DMS153 (cell line): ENCODE measurements around the gene TUBAL3.

Experiments used
- DNase-seq: peaks from one replicate; lab custom pipeline; 2025; lab: John Stamatoyannopoulos, UW

Gene TUBAL3

DNA sequence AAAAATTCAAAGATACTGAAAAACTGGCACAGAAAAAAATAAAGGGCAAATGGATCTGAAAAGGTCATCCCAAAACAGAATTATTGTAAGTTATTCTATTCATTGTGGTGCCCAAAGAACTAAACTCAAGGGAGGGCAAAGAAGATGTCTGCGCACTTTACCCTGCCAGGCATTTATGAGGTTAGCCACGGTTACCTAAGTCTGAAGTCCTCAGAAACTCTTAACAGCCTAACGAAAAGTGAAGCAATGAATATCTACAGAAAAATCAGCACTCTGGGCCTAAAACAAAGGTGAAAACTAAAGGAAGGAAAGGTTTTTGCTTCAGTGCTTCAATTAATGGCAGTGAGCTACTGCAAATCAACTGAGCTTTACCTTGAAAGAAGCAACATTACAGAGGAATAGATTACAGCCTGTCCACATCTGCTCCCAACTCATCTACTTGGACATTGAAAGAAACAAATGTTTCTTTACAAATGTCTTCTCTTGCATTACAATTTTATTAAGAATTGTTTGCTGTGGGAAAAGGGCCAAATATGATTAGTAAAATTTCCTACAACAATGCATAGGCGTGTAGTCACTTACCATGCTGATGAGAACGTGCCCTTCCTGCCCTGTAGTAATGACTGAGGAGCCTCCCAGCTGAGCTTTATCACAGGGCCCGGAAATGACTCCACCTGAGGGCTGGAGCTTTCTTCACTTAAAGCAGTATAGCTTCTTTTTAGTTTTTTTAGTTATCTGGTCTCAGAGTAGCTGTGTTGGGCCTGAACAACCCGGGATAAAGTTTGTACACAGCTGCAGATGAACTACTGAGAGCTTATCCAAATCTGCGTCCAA lies at the start of gene TUBAL3:
TSS of gene TUBAL3 (minus strand) at position 621 of the 834 bp plus-strand sequence. CDS start at position 585, 36 bp downstream.
- DNase-seq, result no peak

DNA sequence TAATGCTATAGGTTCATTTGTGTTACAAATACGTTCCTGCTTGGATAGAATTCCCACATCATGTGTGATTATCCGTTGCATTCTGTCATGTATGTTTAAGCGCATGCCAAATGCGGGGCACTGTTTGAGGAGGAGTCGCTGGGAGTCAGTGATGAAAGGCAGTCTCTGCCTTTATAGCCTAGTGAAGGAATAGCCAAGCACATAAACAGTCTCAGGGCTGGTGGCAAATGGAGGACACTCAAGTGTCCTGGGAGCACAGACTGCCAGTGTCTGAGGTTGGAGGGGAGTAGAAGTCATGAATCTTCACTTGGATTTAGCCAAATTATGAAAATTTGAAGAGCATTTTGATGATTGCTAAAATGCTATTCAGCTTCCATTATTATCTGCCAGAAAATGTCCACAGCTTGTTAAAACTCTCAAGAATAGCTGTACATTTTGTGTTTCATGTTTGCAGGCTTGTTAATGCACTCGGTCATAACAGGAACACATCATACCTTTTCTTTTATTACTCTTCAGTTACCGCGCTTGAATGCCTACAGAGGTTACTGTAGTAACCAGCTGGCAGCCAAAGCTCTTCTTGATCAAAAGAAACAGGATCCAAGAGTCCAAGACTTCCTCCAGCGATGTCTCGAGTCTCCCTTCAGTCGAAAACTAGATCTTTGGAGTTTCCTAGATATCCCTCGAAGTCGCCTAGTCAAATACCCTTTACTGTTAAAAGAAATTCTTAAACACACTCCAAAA lies 49.3 kb upstream of the TUBAL3 start:
- no peak for DNase-seq

DNA sequence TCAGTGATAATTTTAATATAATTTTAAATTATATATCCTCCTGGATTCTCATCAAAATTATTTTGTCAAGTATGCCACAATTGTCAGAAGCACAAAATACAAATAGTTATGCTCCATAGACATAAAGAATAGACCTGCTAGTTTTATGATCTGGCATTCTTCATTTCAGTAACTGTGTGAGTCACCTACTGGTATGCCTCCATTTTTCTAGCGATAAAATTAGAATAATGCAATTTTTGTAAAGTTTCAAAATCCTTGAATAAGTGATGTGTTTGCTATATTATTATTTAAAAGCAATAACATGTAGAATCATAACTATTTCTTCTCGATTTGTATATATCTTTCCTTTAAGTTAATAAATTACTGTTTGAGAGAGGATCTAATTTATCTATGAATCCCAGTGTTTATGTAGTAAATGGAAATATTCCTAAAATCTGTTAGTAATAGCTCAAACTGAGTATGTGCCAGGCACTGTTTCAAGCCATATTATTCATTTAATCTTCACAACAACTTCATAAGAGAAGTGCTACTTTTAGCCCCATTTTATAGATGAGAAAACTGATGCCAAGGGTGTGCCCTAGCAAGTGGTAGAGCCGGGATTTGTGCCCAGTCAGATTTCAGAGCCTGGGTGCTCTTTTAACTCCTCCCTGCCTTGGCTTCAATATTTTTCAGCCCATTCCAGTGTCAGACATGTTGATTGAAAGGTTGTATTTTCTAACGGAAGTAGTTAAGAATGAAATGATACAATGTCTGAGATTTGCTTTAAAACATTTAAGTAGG lies 46.2 kb upstream of the TUBAL3 start:
- DNase-seq, result no peak

DNA sequence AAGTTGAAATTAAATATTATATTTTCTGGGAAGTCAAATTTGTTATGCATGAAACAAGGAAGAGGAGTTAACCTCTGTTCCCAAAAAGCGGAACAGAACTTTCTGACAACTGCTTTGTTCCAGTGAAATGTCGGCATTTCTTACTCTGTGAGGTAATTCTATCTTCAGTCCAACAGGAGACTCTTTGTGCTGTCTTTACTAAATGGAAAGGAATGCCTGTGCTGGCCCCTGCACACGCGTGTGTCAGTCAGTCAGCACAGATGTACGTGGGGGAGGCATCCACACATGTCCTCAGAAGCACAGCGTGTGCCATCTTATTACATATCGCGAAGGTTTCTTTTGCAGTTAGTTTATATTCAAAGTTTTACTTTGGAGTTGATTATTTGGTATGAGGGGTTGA lies 45.2 kb upstream of the TUBAL3 start:
- no peak for DNase-seq

DNA sequence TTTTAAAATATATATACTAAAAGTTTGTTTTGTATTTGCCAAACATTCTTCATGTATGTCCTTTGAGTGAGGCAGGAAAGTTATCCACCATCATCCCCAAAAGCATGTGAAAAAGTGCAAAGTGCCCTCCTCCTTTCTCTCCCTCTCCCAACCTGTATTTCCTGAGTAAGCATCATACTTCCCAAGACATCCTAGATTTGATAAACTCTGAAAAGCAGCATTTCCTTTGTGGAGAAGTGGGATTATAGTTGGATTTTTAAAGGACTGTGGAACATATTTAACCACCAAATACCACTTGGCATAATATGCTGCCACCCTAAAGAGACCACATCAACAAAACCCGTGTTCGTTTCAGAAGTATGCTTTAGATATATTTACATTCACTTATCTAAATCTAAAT lies 44.6 kb upstream of the TUBAL3 start:
- no peak for DNase-seq

DNA sequence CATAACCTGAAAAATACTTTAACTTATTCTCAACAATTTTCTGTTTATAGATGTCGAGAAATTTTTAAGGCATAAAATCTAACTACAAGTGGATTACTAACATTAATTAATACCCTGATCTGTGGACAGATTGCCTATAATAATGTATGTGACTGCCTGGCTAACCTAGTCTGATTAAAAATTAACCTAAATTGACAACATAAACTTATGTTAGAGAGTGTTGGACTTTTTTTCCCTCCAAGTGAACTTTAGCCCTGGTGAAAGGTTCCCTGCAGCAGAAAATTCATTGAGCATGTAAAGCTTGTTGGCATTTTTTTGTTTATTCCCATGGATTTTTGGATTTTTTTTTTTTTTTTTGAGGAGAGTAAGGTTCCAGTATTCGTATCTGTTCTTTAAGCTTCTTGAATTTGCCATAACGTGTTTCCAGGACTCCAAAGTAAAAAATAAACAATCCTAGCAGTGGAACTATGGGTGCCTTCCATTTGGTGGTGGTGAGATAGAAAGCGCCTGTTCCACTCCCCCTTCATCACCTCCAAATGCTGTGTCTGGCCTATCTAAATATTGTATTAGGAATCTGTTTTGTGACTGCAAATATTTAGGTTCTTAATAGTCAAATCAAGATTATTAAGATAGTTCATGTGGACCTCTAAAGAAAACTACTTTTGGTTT lies 43.8 kb upstream of the TUBAL3 start:
- no peak for DNase-seq

DNA sequence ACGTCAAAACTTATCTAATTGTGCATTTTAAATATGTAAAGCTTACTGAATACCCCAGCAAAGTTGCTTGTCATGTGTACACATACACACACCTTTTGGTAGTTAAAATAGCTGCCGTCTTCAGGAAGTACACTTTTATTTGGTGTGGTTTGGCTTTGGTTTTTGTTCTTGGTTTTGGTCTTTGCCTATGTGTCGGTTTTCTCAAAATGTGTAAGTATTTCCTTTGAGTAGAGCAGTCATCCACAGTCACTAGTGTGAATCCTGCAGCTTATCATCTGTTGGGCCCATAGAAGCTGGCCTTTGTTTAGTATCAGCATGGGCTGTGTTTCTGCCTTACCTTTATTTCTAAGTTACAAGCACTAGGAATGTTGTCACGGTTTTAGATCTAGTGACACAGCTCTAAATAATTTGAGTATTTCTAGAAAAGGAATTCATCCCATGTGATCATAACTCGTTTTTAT lies 43.0 kb upstream of the TUBAL3 start:
- no peak for DNase-seq

DNA sequence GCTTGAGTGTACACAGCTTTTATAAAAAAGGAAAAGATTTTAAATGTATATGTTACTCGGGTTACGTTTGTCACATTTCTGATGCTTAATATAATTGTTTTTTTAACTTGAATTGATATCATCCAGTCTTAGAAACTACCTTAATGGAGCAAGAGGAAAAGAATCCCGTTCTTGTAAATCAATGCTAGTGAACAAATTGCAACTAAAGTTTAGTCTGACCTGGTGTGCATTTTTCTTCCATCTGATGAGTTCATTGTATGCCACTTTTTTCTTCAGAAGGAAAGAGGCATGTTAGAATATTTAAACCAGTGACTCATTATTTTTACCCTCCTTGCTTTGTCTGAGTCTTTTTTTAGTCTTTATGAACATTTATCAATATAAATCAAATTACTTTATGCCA lies 42.4 kb upstream of the TUBAL3 start:
- DNase-seq, result no peak

DNA sequence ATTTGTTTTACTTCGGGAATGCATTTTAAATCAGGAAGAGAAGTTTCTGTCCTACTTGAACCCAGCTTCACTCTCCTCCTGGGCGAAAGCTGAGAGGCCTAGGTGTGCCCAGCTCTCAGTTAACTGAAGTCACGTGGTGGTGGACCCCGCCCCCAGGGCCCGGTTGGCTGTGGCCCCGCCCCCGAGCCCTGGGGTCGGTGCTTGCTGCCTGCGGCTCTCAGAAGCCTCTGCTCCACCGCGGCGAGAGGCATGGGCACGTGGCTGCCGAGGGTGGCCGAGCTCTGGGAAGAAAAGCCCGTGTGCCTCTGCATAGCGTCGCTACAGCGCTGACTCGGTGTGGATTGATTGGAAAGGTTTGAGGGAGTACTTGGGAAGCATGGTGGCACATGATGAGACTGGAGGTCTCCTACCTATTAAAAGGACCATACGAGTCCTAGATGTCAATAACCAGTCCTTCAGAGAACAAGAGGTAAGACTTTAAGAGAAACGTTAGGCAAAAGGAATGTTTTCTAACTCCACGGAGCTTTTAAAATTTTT lies 41.8 kb upstream of the TUBAL3 start:
- DNase-seq, result peak; percentile 74

DNA sequence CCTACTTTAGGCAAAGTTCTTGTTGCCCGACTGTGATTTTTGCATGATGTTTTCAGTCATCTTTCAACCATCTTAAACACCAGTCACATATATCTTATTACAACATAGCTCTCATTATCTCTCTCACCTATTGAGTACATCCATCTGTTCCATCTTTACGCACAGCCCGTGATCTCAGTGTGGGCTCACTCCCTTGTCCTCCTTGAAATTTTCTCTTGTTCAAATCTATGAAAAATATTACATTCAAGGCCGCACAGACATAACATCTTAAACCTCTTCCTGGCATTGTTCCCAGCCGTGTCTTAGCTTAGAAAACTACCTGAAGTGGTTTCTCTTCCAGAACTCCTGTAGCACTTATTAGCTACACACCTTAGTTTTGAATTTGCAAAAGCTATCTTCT lies 40.4 kb upstream of the TUBAL3 start:
- no peak for DNase-seq

DNA sequence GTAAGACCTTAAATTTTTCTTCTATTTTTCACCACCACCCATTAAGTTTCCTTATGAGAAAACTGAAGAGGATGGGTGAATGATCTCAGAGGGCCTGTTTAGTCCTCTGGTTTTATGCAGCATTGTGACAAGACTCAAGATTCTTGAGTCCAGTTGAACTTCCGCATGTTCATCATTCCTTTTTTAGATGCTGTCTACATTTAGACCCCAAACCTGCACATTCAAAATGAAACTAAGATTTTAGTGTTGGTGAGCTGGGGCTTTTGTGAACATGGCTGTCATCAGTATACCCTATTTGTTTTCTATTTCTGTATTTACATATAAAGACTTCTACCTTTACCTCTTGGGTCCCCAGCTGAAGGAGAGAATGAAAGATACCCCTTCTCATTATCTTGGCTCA lies 38.8 kb upstream of the TUBAL3 start:
- no peak for DNase-seq

DNA sequence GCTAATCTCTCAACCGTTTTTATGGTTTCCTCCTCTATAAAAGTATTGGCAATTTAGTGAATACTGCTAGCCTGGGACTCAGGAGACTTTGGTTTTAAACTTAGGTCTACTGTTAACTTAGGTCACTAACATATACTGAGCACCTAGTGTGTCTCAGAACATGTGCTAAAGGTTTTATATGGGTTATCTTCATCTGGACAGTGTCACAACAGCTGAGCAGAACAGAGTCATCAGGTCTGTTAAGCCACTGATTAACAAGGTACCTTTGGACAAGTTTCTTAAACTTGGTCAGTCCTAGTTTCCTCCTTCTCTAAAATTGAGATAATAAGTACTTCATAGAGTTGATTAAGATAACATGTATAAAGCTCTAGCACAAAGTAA lies 38.4 kb upstream of the TUBAL3 start:
- DNase-seq, result no peak

DNA sequence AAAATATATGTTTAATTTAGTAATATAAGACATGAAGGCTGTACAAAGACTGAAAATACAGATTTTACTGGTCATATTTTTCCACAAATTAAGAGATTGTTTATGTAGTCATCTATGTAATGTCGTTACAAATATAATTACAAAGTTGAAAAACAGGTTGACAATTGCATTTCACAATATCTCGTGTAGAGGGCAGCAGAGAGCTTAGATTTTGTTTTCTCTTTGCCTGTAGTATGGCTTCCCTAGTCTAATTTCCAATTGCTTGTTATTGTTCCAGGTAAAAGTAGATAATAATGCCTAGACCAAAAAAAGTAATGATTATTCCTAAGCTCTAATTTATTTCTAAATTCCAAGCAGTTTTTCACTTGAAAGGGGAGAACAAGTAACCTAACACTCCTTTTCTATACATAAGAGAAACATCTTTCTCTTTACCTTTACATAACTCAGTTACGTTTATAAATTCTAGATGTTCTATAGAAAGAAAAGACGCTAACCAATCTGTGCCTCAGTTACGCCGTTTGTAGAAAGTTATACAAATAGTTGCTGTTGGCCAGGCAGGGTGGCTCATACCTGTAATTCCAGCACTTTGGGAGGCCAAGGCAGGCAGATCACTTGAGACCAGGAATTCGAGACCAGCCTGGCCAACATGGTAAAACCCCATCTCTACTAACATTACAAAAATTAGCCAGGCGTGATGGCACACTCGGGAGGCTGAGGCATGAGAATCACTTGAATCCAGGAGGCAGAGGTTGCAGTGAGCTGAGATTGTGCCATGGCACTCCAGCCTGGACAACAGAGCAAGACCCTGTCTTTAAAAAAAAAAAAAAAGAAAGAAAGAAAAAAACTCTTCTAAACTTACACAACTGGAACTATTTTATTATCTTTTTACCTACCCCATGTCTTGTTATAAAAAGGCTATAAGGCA lies 37.7 kb upstream of the TUBAL3 start:
- peak; percentile 7 for DNase-seq

DNA sequence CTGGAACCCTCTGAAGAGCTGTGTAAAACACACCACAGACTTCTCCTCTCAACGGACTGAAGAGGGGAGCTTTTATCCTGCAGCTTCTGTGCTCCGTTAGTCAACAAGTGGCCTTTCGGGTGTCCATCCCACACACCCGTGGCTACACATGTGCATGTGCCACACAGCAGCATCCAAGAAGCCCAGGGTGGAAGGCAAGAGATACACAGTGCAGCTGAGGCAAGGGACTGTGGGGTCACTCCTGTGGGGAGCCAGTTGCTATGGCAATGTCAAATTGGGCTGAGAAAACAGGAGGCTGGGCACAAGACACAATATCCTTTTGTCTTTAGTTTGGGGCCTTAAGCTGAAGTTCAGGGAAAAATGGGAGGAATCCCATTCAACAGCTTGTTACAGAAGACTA lies 36.5 kb upstream of the TUBAL3 start:
- DNase-seq, result no peak

DNA sequence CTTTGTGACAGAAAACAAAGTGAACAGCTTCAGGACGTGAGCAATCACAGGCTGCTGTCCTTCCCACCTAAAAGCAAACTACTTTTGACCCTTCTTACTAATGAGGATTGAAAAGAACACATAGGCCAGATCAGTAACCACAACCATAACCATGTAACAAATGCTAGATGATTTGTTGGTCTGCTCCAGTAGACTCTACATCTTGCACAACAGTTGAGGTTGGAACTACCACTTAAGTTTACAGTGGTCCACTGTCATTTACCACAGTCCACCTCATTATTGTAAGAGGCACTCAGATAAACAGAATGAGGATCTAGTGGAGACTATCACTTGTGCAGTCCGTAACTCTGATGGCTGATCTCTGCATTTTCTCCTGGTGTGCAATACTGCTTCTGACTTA lies 35.6 kb upstream of the TUBAL3 start:
- DNase-seq, result no peak

DNA sequence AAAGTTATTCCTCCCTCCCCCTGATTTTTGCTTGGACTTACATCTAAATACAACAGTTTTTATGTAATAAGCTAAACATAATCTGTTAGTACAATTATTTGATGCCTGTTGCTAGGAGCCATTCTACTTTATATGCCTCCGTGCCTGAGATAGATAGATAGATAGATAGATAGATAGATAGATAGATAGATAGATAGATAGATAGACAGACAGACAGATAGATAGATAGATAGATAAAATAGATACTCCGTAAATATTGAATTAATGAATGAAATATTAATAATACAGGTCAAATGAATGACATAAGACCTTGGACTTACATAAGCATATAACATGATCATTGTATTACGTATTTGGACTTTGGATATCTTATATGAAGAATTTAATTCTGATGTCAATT lies 30.7 kb upstream of the TUBAL3 start:
- no peak for DNase-seq

DNA sequence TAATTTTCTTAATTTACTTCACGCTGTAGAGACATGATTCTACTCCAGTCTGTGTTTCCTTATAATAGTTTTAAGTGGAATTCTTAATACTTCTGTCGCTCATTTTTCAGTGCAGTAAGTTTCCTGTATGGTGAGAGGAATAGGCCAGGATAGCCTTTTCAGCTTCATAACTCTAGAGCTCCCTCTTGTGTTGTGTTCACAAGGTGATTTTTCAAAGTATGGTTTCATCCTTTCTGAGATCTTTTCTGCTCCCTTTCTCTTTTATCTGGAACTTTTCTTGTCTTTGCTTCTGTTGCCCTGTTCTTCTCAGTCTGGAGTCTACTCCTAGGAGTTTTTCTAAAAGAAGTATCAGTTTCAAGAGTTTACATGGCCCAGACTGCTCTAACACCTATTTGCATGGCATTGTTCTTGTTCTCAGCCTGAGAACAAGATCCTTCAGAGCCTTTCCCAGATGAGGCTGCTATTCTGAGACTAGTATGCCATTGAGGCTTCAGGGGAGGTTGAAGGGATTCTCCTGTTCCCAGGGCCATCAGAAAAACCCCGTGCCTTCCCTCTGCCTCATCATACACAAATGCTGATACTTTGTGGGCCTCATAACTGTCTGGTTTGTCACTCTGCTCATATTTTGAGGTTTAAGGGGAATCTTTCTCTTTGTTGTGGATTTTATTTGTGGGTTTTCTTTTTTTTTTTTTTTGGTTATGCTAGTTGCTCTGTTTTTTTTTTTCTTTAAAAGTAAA lies 29.6 kb upstream of the TUBAL3 start:
- DNase-seq, result no peak

DNA sequence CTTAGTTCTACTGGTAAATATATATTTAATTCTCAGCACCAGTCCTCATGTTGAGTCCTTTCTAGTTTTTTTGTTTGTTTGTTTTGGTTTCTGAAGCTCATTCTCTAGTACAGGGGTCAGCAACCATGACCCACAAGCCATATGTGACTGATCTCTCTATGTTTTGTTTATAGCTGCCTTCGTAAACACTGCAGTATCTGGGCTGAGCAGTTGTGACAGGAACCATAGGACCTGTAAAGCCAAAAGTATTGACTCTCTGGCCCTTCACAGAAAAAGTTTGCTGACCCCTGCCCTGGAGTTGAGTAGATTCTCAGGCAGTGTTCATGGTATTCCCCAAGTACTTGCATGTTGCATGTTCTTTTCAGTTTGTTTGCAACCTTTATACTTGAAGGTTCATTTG lies 28.6 kb upstream of the TUBAL3 start:
- no peak for DNase-seq

DNA sequence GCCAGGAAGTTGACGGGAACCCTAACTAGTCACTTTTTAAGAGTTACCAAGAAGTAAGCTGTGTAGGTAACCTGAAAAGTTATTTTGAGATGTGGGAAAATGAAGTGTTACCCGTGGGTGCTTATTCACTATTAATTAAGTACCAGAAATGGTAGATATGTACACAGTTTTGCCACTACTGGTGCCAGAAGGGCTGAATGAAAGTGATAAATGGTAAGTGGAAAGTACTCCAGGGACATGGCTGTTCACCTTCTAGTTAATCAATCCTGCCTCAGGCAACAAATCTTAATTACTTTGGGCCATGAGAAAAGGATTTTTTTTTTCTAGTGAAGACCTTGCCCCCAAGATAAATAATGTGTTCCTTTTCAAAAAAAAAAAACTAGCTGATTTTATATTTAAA lies 23.5 kb upstream of the TUBAL3 start:
- DNase-seq, result no peak

DNA sequence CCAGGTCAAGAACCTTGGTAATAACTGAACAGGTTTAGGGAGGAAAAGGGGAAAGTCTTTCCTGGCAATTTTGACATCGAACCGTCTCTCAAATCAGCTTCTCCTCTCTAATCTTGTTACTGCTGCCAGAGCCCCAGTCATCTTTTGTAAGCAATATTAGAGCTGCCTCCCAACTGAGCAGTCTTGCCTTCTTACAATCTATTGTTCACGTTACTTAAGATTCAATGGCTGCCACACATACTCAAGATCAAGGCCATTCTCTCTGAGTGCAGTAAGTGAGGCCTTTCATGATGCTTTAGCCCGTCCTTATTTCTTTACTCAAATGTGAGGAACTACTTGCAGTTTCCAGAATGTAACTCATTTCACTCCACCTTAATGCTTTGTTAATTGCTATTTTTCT lies 20.1 kb upstream of the TUBAL3 start:
- DNase-seq, result no peak
